Left forelimb (tissue), 1 donor: Measurements from ENCODE around the gene LYSMD1.

ENCODE experiments used
- DNase-seq: peaks from one replicate; pipeline ENCODE4 v3.0.0-alpha.2; 2018; ENCODE audit warnings: low spot score

Gene LYSMD1

DNA sequence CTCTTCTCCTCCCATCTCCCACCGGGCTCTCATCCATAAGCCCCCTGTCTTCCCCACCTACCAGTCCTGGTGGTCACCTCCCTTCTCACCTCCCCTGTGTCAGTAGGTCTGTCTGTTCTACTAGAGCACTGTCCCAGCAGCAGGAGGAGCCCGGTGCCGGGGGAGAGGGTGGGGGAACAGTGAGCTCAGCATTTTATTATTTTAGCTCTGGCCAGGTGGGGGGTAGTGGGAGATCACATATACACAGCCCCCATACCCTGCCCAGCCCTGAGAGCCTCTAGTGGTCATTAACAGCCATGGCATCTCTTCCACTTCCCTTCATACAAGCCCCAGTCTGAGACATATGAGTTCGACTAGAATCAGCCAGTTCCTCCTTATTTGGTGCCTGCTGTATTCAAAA is 10.2 kb upstream of the LYSMD1 start, which contains the start of gene TMOD4:
Gene TMOD4 (minus strand): TSS at position 119 of the 400 bp plus-strand sequence. CDS start 1,106 bp downstream, outside the sequence.
- no peak for DNase-seq

DNA sequence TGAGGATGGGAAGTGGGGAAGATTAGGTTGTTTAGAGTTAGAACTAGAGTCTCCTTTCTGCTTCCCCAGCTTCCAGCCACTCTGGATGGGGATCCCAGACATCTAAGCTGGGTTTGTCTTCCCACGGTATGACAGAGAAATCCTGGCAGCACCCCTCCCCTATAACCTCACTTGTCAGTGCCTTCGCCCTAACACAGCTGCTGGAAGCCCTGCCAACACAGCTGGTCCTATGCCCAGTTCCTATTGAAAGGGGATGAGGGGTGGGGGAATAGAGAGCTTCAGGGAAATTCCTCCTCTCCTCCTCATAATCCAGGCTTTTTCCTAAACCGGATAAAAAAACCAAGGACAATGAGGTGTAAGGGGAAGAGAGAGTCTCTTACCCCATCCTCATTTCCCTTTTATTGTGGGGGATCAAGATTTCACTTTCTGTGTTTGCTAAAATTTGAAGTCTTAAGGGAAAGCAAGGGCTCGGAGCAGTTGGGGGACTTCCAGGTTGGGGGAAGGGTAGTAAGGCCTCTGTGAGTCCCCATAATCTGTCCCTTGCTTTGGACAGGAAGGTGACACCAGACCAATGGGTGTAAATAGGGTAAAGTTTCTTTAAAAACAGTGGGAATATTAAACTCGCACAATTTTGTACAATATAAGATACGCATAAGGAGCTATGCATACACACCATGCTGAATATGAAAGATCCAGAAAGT is 9.5 kb upstream of the LYSMD1 start:
- no peak for DNase-seq

DNA sequence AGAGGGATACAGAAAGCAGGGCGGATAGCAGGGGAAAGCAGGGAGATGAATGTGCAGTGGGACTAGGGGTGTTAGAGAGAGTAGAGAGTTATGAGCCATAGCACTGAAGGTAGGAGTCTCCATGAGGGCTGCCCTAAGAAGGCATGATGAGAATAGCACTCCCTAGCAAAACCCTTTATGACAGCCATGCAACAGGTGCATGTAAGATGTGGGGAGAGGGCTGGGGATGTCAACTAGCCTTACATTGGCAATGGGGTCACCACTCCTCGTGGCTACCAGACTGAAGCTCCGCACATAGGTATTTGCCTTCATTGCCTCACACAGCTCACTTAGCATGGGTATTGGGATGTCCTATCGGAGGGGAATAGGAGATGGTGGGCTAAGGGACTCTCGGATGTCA is 5.5 kb upstream of the LYSMD1 start:
- DNase-seq, result no peak

DNA sequence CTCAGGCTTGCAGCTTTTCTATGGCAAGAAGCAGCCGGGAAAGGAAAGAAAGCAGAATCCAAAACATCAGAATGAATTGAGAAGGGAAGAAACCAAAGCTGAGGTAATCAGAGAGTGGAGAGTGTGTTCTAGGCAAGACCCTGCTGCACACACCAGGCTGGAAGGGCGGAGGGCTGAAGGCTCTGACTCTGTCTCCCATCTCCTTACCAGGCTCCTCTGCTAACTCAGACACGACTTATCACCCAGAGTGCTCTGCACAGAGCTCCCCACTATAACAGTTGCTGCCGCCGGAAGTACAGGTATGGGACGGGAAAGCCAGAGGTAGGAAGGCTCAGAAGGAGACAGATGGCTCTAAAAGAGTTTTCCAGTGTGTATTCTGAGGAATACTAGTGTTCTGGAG is 1.4 kb upstream of the LYSMD1 start:
- no peak for DNase-seq

DNA sequence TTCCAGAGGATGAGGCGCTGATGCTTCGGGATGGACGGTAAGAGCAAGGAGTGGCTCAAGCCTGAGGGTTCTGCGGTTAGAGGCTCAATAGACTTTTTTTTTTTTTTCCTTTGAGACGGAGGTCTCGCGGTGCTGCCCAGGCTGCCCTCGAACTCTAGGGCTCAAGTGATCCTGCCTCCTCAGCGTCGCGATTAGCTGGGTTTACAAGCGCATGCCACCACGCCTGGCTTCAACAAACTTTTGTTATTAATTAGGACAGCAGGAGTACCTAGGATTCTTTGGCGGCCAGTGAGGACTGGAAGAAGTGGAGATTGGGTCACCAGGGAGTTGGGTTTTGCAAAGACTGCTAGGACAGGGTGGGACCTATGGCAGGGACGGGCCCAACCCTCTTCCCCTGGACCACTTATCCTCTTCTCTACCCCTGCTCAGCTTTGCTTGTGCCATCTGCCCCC is 829 bp upstream of the LYSMD1 start:
- no peak for DNase-seq

DNA sequence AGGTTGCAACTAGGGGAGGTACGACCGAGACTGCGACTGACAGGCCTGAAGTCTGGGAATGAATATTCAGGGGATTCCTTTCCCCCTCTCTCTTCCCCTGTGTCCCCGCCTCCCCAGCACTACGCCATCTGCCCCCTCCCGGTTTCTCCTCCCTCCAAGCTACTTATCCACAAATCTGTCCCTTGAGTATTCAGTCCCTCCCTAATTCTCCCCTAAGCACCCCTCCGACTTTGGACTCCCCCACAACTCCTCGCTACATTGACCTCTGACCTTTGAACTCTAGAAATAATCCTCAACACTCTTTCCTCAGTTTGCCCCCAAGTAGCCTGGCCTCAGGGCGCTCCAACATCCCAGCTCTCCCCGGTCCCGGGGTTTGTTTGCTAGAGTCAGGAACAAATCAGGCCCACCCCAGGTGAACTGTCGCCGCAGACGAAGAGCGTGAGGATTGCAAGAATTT is 393 bp downstream of the LYSMD1 start:
- DNase-seq, result no peak

DNA sequence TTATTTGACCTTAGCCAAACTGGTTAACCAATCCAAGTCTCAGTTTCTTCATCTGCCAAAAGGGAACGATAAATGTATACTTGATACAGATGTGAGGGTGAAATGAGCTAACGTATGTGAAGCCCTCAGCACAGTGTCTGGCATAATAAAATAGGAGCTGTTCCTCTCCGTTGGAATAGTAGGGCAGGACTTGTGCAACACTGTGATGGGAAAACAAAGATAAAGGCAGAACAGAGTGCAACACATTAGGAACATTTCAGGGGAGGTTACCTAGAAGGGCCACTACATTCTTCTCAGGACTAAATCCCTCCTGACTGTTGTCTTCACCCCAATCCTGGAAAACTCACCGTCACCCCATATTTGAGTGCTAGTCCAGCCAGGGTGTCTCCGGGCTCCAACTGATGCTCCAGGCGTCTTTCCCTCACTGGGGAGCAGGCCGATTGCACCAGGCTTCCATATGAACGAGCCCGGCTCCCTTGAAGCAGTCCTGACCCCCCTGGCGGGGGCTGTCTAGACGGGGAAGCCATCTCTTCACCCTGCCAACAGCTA is 896 bp downstream of the LYSMD1 start:
- DNase-seq, result no peak

DNA sequence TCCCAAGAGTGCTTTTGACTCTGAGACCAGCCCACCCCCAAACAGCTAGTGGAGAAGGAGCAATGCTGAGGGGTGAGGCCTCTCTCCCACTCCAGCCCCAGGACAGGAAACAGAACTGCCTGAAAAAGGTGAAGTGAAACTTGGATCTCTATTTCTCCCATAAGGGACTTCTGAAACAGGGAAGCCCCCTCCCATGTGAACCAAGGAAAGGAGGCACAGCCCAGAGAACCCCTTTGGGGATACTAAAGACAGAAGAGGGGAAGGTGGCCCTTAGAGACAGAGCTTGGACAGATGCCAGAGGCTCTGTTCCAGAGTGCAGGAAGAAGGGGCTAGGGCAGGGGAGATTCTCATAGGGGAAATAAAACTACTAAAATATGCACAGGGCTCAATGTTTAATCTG is 6.3 kb downstream of the LYSMD1 start:
- DNase-seq, result no peak

DNA sequence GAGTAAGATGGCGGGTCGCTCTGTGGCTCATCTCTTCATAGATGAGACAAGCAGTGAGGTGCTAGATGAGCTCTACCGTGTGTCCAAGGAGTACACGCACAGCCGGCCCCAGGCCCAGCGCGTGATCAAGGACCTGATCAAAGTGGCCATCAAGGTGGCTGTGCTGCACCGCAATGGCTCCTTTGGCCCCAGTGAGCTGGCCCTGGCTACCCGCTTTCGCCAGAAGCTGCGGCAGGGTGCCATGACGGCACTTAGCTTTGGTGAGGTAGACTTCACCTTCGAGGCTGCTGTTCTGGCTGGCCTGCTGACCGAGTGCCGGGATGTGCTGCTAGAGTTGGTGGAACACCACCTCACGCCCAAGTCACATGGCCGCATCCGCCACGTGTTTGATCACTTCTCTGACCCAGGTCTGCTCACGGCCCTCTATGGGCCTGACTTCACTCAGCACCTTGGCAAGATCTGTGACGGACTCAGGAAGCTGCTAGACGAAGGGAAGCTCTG is 6.9 kb downstream of the LYSMD1 start:
- DNase-seq, result no peak

DNA sequence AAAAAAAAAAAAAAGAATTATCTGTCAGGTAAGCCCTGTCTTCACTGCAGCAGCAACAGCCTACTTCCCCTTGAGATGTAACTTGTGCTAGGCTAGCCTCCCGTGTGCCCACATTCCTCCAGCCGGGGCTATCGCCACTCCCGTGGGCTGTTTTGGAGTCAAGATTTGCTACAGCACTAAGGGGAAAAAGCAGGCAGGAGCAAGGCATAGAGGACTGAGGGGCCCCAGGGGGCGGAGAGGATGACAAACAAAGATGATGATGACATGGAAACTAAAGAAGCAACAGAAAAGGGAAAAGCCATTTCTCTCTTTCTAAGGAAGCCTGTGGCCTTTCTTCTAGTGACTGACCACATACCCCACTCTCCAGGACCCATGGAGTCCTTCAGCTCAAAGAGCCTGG is 7.4 kb downstream of the LYSMD1 start:
- DNase-seq, result no peak

DNA sequence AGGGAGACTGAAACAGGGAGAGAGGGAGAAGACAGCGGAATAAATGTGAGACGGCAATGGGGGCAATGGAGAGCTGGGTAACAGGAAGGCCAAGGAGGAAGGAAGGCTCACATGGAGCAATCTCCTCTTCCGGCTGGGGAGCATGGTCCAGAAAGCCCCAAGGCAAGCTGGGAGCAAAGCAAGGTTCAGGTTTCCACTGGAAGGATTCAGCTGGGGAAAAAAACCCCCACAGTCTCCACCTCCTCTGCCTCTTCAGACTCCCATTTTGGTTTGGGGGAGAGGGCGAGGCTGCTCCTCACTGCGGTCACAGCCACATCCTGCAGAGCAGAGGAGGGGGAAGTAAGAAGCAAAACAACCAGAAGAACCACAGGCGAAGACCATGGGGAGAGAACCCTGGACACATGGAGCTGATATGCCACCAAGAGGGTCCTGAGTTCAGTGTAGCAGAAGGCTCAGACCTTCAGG is 8.6 kb downstream of the LYSMD1 start:
- DNase-seq, result no peak

DNA sequence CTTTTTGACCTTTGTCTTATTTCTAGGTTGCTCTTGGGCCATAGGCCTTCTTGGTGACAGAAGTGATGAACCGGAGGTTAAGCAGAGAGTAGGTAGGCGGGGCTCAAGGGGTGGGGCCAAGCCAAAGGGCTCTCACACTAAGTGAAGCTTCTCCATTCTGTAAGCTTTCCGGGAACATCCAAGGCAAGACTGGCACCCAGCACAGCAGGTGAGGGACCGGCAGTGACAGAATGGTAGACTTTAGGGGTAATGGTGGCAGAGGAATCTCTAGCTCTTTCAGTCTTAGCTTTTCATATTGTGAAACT is 9.2 kb downstream of the LYSMD1 start, which contains the start of gene TNFAIP8L2:
Gene TNFAIP8L2 (plus strand): TSS at position 135 of the 305 bp plus-strand sequence. CDS start 2,049 bp downstream, outside the sequence.
- DNase-seq, result no peak

DNA sequence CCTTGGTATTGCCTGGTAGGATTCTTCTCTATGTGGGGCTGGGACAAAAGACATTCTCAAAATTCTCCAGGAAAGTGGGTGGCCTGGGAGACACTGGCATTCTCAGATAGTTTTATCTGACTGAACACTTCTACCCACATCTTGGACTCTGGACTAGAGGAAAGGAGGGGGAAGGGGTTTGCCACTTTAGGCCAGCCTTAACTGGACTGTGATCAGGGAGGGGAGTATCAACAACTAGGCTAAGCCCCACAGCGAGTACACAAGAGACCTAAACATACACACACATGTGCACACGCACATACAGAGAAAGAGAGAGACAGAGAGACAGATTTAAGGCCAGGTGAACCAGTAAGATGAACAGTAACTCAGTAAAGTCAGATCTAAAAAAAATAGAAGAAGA is 18.0 kb downstream of the LYSMD1 start:
- DNase-seq, result peak; percentile 18

DNA sequence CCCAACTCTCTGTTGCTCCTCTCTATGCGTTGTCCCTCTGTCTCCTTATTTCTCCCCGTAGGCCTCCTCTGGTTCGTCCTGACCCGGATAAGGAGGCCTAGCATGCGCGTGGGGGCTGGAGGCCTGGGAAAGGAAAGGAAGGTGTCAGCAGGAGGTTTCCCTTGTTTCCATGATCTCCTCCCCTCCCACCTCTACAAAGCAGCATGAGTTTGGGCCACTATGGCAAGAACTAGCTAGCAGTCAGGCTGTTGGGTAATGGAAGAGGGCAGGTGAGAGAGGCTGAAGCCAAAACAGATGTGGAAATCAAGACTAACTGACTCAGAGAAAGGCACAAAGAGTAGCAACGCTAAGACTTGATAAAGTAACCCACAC is 18.6 kb downstream of the LYSMD1 start:
- DNase-seq, result no peak

DNA sequence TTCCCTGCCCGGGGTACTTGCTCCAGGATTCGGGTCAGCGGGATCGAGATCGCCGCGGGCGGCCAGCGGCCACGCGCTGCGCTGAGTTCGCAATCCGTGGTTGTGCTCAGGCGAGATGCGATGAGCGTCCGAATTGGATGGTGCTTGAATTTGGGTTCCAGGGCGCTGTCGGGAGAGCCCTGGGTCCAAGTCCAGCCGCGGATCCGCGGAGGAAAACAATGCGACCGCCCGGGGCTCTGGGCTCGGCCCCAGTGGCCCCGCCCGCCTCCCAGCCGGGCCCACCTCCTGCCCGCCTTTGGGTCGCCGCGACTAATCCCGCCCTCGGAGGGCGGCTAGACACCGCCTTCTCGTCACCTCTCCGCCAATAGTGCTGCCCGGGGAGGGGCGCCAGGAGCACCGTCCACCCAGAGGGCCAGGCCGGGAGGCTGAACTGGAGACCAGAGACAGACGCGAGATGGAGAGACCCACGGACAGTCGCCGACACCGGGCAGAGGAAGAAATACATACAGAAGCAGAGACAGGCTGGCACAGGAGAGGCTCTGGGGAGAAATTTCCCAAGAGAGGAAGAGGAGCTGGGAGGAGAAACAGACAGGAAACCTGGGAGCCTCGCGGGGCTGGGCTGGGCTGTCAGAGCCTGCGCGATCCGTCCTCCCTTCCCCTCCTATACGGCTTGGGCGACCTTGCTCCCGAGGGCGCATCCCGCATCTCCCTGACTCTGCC is 19.1 kb downstream of the LYSMD1 start, which contains the start of gene SEMA6C:
Gene SEMA6C (minus strand): TSS at position 220 of the 720 bp plus-strand sequence. CDS start 4,010 bp downstream, outside the sequence.
- DNase-seq, result peak; percentile 96

DNA sequence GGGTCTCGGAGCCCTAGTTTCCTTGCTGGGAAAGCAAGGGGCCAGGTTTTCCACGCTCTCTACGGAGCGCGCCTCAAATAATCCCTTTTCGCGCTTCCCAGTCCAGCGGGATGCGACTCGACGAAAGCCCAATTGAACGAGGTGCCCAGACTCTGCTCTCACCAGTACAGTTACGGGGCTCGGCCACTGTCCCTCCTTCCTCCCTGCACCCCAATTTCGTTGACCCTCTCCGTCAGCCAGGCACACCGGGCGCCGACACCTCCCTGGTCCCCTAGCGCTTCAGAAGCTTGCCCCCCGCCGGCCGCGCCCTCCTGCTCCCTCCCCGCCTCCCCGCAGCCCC is 19.7 kb downstream of the LYSMD1 start:
- no peak for DNase-seq

DNA sequence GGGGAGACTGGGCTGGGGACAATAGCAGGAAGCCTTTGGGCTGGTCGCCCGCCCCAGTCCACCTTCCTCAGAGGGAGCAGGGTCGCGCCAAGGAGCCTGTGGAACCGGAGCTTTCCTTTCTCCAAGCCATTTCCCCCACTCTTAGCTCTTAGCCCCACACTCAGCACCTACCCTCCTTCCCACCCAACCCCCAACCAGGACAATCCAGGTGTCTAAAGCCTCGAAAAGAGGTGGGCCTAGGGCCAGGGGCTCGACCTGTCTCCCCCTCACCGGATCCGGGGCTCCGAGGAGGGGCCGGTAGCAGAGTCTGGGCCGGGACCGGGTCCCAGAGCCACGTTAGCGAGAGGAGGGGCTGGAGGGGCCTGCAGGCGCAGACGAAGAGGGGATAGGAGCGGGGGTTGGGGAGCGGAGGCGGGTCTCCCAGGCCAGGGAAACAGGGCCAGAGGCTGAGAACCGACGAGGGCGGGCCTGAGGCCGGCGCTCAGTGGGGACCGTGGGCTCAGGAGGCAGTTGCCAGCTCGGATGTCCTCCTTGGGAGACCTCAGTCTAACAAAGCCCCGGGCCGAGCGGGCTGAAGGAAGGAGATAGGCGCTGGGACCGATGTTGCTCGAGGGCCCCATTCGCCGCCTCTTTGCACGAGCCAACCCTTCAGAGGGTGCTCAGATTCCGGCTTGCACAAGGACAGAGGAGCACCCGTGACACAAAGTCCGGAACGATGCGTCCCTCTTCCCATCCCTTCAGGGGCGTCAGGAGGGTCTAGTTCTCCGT is 20.2 kb downstream of the LYSMD1 start:
- no peak for DNase-seq

DNA sequence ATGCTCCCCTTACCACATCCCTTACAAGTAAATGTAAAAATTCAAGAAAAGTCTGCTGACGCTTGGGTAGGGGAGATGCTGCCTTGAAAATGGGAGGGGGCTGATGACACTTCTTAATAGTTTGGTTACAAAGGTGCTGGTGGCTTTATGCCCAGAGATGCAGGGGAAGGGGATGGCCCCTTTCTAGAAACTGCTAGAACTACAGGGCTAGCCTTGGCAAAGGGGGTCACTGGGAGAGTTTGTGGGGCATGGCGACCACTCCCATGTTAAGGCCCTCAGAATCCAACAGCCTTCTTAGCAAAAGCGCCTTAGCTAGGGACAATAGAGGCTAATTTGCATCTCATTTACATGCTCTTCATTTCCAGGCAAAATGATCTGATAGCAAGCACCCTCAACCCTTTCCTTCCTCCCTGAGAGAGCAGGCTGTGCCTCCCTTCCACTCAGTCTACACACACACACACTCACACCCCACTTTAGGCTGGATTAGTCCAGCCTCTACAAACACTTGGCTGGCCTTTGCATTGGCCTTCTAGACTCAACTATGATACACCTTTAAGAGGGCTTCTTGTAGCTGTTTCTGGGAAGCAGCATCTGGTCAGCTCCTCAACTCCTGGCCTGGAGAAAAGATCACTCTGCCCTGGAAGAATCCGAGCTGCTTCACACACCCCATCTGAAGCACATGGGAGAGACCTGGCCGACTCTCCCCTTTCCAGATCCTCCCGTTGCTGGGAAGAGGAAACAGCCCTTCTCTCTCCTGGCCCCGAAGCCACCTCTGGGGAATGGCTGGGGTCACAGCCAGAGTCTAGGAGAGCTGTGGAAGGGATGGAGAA is 21.0 kb downstream of the LYSMD1 start:
- no peak for DNase-seq

DNA sequence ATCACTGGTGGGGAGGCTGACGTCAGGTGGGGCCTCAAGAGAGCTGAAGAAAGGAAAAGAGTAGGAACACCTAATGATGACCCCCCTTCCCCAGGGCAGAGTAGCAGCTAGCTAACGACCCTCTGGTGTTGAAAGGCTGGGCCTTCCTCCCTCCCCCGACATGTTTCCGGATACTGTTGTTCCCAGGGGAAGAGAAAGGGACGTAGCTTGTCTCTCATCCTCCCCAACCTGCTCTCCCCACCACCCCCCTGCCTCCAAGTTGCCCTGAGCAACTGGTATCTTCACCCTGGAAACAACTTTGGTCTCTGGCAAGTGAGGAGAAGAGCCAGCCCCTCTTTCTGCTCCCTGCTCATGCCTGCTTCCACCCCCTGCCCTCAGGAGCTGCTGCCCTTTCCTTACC is 21.7 kb downstream of the LYSMD1 start:
- DNase-seq, result no peak

DNA sequence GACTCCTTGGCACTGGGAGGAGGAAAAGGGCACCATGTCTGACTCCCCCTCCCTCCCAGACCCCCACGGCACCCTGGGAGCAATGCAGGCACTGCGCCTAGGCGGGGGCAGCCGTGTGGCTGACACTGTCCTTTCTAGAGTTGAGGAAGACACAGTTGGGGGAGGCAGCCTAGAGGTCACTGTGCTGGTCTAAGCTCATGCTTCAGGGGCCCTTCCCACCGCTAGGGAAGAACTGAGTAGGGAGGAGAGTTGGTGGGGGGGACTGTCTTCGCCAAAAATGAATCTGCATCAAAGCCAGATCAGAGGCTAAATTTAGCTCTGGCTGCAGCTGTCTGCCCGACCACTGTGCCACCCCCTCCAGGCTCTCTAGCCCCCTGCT is 22.7 kb downstream of the LYSMD1 start:
- DNase-seq, result no peak

DNA sequence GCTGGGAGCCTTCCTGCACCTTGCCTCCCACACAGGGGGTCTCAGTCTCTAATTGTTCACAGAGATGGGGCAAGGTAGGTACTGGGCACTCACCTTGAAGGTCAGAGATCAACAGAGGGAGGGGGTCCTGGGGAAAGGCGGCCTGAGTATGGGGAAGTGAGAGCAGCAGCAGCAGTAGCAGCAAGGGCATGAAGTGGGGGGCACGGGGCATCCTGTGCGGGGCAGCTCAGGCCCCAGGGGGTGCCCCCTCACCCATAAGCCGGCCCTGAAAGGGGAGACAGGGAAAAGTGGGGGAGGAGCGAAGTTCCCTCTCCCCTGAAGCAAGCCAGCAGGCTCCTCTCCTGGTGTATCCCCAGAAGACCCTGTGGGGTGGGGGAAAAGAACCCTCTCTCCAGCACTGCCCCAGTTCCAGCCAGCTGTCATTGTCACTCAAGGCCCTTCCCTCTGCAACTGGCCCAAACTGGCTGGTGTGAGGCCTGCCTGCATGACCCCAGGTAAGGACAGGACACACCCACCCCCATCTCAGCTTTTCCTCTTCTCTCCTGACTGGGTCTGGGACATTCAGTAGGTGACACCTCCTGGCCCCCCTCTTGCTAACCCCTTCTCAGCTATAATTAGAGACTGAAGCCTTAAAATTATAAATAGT is 23.2 kb downstream of the LYSMD1 start:
- DNase-seq, result no peak
